ENCODE data around the gene PPP3CA. TPM values are rescaled to one million over a fixed set of nuclear protein-coding genes. Genes with fewer than 3 reads are reported as not detected.

The PPP3CA gene
- total and polyA plus RNA-seq, 2 of the 13 experiments (the other 11 are each of a cell fraction or from before 2014, with no cell fraction given) = 4.8 to 13.2 TPM

- POLR2A ChIA-PET = no interaction called here
- no peaks in the 10 kb centered on the region for H4K20me1 ChIP-seq (ENCODE audit: insufficient read depth, low read length)
- H3K27ac ChIP-seq (ENCODE audit: extremely low read length, insufficient read depth, low read length) = no peak overlapping the region
- H3K4me2 ChIP-seq (ENCODE audit: low read depth, low read length) = no peak overlapping the region
- ATAC-seq (no peak), FAIRE-seq (no peak), DNase-seq (ENCODE audit: low spot score) (no peak)
- no peak overlapping the region for H3K4me3 ChIP-seq (replicated peaks in 1 of 3; ENCODE audit: insufficient read depth in 1 of 3, low read depth in 2 of 3, low read length in 3 of 3)
- no peaks in the 10 kb centered on the region for H3K27me3 ChIP-seq (ENCODE audit: control insufficient read depth in 1 of 2, insufficient read depth in 2 of 2, low read length in 2 of 2)
- no peaks in the 10 kb centered on the region for H3K9me3 ChIP-seq (ENCODE audit: low read length)
- in situ Hi-C loops (cut with HindIII; ENCODE audit: extremely low pct_ligation_motif_present, low pct_unique_long_range_greater_than_20kb) (no loop called here), intact Hi-C loops (cut with micrococcal nuclease; ENCODE audit: unreplicated experiment) (no loop called here)
- WGBS (ENCODE audit: low lambda C conversion rate) = 96% methylated on average over 5 of the region's 5 CpGs
- no peaks in the 10 kb centered on the region for H3K36me3 ChIP-seq (replicated peaks in 1 of 2; ENCODE audit: control insufficient read depth in 1 of 2, insufficient read depth in 2 of 2, low read length in 2 of 2)
- H3K4me1 ChIP-seq (ENCODE audit: insufficient read depth, low read length) = 0 out of 2 replicates have a peak, but pooled peaks cover 5% of the 10 kb centered on the region
- no TSS peak for BruUV-seq (replicated peaks)
- no peak overlapping the region for H2AFZ ChIP-seq (ENCODE audit: low read length)
- no peak overlapping the region for H3K9ac ChIP-seq (ENCODE audit: insufficient read depth, low read depth, low read length)
- CTCF ChIA-PET (ENCODE audit: low intra/inter-chr PET ratio, low total read pairs) = no interaction called here
- no peaks in the 10 kb centered on the region for H3K79me2 ChIP-seq (ENCODE audit: insufficient read depth, low read length)
- TF ChIP-seq CEBPB (IDR thresholded peaks at IDR 0.05; ENCODE audit: borderline replicate concordance, low read depth, low read length) (peak; percentile 91), TAF1 (CRISPR knock-in tag; IDR thresholded peaks at IDR 0.05) (no peak), CEBPG (CRISPR knock-in tag; IDR thresholded peaks at IDR 0.05) (peak; percentile 40; the same call in 1 of the 2 replicates), ZNF503 (CRISPR knock-in tag; IDR thresholded peaks at IDR 0.05) (no peak)
Measured at GRCh38 chr4:101067383-101067782, 279.9 kb downstream of the PPP3CA start.

GRCh38 chr4:101066626-101067170, 280.6 kb downstream of the PPP3CA start:
- Histone ChIP-seq H4K20me1 (ENCODE audit: insufficient read depth, low read length) (no peaks in the 10 kb centered on the region), H3K9me3 (ENCODE audit: low read length) (no peaks in the 10 kb centered on the region), H3K4me3 (replicated peaks in 1 of 3; ENCODE audit: insufficient read depth in 1 of 3, low read depth in 2 of 3, low read length in 3 of 3) (no peak overlapping the region), H3K4me1 (ENCODE audit: insufficient read depth, low read length) (0 out of 2 replicates have a peak, but pooled peaks cover 5% of the 10 kb centered on the region), H3K36me3 (replicated peaks in 1 of 2; ENCODE audit: control insufficient read depth in 1 of 2, insufficient read depth in 2 of 2, low read length in 2 of 2) (no peaks in the 10 kb centered on the region), H3K27me3 (ENCODE audit: control insufficient read depth in 1 of 2, insufficient read depth in 2 of 2, low read length in 2 of 2) (no peaks in the 10 kb centered on the region), H3K9ac (ENCODE audit: insufficient read depth, low read depth, low read length) (no peak overlapping the region), H3K4me2 (ENCODE audit: low read depth, low read length) (no peak overlapping the region), H2AFZ (ENCODE audit: low read length) (no peak overlapping the region), H3K79me2 (ENCODE audit: insufficient read depth, low read length) (no peaks in the 10 kb centered on the region), H3K27ac (ENCODE audit: extremely low read length, insufficient read depth, low read length) (no peak overlapping the region)
- intact Hi-C loops (cut with micrococcal nuclease; ENCODE audit: unreplicated experiment) (no loop called here), in situ Hi-C loops (cut with HindIII; ENCODE audit: extremely low pct_ligation_motif_present, low pct_unique_long_range_greater_than_20kb) (no loop called here)
- FAIRE-seq = no peak
- no TSS peak for BruUV-seq (replicated peaks)
- DNase-seq (ENCODE audit: low spot score) = no peak
- POLR2A ChIA-PET = no interaction called here
- ATAC-seq = no peak
- 95% methylated on average over 6 of the region's 6 CpGs for WGBS (ENCODE audit: low lambda C conversion rate)
- CTCF ChIA-PET (ENCODE audit: low intra/inter-chr PET ratio, low total read pairs) = no interaction called here
- TF ChIP-seq HMGA1 (CRISPR knock-in tag; conservative IDR thresholded peaks at IDR 0.05) (no peak), FLYWCH1 (CRISPR knock-in tag; IDR thresholded peaks at IDR 0.05) (no peak), ZNF639 (CRISPR knock-in tag; conservative IDR thresholded peaks at IDR 0.05) (no peak), ZBTB39 (CRISPR knock-in tag; IDR thresholded peaks at IDR 0.05) (no peak), ATF2 (CRISPR knock-in tag; IDR thresholded peaks at IDR 0.05) (no peak), CREB1 (IDR thresholded peaks at IDR 0.05) (no peak), CREB1 (CRISPR knock-in tag; IDR thresholded peaks at IDR 0.05) (no peak), BHLHE40 (IDR thresholded peaks at IDR 0.05; ENCODE audit: low read length) (no peak), IRF2 (CRISPR knock-in tag; IDR thresholded peaks at IDR 0.05) (no peak), SRY (CRISPR knock-in tag; IDR thresholded peaks at IDR 0.05) (no peak)
